ENCODE data around the gene FOXC1.

The FOXC1 gene

GRCh38 chr6:1584996-1585668 lies 24.6 kb upstream of the FOXC1 start:
- DNase-seq, result no peak

- DNase-seq, result no peak
Observed at GRCh38 chr6:1585669-1586049, 24.1 kb upstream of the FOXC1 start.

GRCh38 chr6:1586256-1586655 lies 23.5 kb upstream of the FOXC1 start:
- no peak for DNase-seq

- DNase-seq, result no peak
Observed at GRCh38 chr6:1586861-1587450, 22.8 kb upstream of the FOXC1 start.

GRCh38 chr6:1587546-1587945 lies 22.2 kb upstream of the FOXC1 start:
- DNase-seq, result no peak

GRCh38 chr6:1587977-1588376 lies 21.7 kb upstream of the FOXC1 start:
- no peak for DNase-seq

GRCh38 chr6:1589208-1589607 lies 20.5 kb upstream of the FOXC1 start:
- no peak for DNase-seq

- DNase-seq, result no peak
Observed at GRCh38 chr6:1590580-1590979, 19.1 kb upstream of the FOXC1 start.

- DNase-seq, result no peak
Observed at GRCh38 chr6:1591243-1591642, 18.5 kb upstream of the FOXC1 start.

- no peak for DNase-seq
Observed at GRCh38 chr6:1591926-1592325, 17.8 kb upstream of the FOXC1 start.

- DNase-seq, result no peak
Observed at GRCh38 chr6:1592852-1593251, 16.9 kb upstream of the FOXC1 start.

- DNase-seq, result no peak
Observed at GRCh38 chr6:1593286-1593957, 16.3 kb upstream of the FOXC1 start.

- no peak for DNase-seq
Observed at GRCh38 chr6:1593958-1594314, 15.8 kb upstream of the FOXC1 start.

GRCh38 chr6:1594445-1595200 lies 15.1 kb upstream of the FOXC1 start:
- no peak for DNase-seq

- DNase-seq, result no peak
Observed at GRCh38 chr6:1595271-1596087, 14.2 kb upstream of the FOXC1 start.

- DNase-seq, result peak; percentile 58 to 61
Observed at GRCh38 chr6:1596088-1596852, 13.4 kb upstream of the FOXC1 start.

GRCh38 chr6:1597121-1597744 lies 12.5 kb upstream of the FOXC1 start:
- DNase-seq, result no peak

- DNase-seq, result no peak
Observed at GRCh38 chr6:1597924-1598323, 11.8 kb upstream of the FOXC1 start.

- no peak for DNase-seq
Observed at GRCh38 chr6:1598433-1598832, 11.3 kb upstream of the FOXC1 start.

GRCh38 chr6:1598886-1599285 lies 10.8 kb upstream of the FOXC1 start:
- DNase-seq, result no peak

GRCh38 chr6:1599469-1599868 lies 10.2 kb upstream of the FOXC1 start:
- no peak for DNase-seq
